Stimulated activated CD4-positive, alpha-beta T cell treated with anti-CD3 and anti-CD28 coated beads, TNF-alpha, amount 100 ng/mL, for 1 hour (primary cell): Measurements from ENCODE around the gene POLR3G.

Source experiments
- DNase-seq, 3 donors: peaks; one replicate each; pipeline ENCODE4 v3.0.0-alpha.2; 2020; ENCODE audit warnings: low read depth in 3 of 3, low spot score in 1 of 3

Gene POLR3G

DNA sequence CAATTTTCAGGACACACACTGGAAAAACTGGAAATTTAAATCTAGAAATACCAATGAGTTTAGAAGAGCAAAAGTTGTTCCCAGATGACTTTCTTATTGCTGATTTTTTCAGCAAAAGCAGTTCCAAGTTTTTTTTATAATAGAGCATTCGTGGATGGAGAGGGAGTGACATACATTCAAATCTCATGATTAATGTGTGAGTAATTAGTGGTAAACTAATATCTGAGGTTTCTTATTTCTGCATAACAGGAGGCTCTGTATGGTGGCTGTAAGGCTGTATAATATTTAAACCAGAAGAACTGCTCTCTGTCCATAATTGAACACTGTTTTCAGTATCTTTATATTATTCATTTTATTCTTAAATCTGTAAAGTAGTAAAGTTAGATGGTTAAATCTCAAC lies 28.9 kb downstream of the POLR3G start:
- no peak for DNase-seq

DNA sequence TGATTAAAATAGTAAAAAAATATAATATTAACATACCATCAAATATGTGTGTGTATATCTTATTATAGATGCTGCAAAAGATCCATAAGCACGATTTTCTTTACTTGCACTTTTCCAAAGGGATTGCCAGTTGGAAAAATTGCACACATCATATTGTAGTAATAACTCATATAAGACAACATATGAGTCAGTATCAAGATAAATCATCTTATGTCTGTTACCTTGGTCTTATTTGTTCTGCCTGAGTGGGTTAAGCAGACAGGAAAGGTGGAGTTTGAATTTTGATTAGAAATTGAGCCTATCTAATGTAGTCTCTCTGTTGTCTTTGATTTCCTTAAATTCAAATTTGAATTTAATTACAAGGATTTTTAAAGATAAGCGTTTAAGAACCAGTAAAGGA lies 30.1 kb downstream of the POLR3G start:
- no peak for DNase-seq

DNA sequence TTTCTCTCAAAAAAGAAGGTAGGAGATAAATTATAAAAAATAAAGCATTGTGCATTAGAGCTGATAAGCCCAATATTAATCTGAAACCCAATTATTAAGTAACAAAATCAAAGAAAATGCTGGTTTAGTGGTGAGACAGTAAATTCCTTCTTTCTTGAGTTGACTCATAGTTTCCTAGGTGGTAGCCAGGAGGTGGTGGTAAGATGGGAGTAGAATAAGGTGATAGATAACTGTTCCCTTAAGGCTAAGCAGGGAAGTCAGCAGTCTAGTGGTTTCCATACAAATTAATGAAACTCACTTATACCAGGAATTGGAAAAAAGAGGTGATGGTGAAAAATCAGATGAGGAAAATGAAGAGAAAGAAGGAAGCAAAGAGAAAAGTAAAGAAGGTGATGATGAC lies 31.6 kb downstream of the POLR3G start:
- no peak for DNase-seq

DNA sequence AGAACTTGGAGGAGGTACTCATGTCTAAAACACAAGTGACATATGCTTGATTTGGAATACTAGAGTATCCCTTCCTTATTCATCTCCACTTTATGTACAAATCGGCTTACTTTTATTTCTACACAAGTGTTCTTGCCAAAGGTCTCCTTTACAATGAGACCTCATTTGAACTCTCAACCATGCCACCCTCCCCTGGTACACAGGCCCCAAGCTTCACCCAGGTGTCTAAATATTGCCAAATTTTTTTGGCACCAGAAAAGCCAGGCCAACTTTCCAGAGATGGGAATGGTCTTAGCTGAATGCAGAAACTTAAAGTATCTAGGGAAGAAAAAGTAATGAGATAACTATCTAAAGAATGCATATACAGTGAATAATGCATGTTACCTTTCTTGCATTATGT lies 35.8 kb downstream of the POLR3G start:
- no peak for DNase-seq

DNA sequence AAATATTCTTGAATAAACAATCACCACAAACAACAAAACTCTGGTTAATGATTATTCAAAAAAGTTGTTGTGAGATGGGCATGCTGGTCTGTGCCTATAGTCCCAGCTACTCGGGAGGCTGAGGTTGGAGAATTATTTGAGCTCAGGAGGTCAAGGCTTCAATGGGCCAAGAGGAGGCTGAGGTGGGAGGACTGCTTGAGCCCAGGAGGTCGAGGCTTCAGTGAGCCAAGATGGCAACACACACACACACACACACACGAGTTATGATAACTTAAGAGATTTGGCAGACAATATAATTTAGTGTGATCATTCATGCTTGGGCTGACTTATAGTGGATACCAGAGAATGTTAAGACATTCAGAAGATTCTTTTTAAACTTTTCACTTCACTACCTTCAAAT lies 39.9 kb downstream of the POLR3G start:
- DNase-seq: no peak

DNA sequence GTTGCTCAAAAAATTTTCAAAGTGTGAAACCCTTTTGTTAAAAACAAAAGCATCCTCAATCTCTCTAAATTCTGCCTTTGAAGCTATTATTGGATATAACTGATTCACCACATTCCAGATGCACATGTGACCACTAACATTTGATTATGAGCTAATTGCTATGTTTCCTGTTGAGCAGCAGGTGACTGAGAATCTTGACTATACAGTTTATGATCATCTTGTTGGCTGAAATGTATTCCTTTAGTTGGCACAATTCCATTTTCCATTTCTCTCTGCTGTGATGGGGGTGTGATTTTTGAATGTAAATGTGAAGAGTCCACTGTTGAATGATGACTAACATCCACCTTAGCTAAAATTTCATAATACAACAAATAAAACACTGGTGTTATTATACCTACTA lies 44.0 kb downstream of the POLR3G start:
- DNase-seq: no peak

DNA sequence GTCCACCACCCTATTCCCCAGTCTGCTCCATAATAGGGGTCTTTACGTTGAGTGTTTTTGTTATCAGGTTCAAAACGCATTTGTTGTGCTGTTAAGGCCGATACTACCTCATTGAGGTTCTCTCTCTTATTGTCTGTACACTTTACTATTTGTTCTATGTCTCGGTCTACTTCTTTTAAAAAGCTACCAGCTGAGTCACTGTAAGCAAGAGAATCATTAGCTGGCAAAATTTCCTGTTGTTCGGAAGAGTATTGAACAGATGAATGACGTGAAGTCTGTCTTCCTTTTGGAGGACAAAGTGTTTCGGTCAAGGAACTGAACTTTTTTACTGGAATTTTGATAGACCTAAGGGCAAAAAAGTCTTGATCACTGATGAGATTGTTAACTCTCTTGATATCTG lies 44.4 kb downstream of the POLR3G start:
- no peak for DNase-seq

DNA sequence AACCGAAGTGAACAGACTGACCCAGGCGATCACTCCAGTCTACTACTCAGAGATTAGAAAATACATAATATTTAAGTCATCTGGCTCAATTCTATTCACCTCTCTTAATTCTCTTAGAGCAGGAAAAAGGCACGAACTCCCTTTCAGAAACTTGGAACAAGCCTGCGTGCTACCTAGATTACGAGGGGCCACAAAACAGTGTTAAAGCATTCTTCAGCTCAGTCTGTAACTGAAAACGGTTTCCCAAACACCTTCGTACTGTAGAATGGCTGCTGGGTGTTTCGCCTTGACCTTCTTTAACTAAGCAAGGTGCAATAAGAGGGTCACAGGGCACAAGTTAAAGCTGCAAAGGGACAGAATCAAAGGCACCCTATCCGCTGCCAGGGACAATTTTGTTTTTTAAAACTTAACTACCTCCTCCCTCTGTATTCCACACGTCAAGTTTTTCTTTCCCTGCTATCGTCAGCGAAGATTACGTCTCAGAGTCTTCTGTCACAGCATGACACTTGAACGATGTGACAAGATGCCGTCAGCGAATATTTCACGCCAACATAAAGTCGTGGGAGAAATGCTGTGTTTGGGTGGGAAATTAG lies 54.0 kb downstream of the POLR3G start:
- DNase-seq: peak in 1 of 3 donors; percentile 1

DNA sequence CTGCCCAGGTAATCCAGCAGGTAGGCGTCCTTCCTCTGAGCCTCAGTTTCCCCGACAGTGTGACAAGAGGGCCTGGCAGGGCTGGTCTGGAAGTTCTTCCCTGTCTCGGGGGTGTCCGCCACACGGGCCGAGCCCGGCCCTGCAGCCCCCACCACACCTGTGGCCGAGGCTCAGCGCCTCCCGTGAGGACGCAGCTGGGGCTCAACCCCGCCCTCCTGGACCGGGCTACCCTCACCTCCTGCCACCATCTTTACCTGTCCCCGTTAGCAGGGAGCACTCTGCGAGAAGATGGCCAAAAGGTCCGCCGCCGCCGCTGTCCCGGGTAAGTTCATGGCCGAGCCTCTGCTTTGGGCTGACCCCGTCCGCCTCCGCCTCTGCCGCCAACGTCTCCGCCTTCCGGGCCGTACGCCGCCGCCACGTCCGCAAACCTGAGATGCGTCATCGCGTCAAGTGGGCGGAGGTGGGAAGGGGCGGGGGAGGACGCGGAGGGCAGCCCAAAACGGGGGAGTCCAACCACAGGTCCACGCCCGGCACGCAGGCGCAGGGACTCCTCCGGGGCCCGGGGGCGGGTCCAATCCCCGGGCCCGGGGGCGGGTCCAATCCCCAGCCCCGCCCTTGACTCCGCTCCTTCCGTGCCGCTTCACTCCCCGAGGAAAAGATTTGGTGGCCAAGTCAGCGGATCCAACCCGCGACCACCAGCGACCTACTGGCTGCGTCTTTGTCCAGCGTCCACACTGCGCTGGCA lies 54.7 kb downstream of the POLR3G start, which contains the start of gene LYSMD3:
Gene LYSMD3 (minus strand): TSS at position 391 of the 745 bp plus-strand sequence. CDS start 4,295 bp downstream, outside the sequence.
- DNase-seq: peak; percentile 92 to 95 (median 94)

DNA sequence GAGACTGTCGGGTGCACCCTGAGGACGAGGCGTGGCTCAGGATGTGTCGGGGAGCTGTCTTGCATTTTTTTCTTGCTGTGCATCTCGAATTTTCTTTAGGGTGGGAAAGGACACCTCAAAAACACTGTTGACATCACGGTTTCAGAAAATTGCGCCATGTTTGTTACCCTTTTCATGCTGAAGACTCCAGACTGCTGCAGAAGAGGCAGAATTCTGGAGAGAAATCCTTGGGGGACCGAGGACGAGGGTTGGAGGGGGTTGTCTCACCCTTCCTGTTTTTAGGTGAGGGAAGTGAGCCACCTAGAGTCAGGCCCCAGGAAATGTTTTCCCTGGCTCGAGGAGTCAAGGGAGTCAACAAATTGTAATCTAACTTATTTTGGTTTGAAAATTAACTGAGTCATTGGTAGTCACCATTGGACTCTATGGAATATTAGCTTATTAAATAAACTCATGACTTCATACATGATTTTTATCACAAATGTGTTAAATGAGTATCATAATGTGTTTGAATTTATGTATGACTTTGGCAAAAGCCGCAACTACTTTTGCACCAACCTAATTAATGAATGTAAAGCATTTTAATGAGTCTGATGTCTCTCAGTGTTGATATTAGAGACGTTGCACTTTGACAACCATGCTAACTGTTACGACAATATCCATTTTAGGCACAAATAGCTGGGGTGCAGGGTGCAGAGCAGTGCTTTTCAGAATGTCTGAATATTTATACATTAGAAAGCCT lies 55.4 kb downstream of the POLR3G start:
- peak in 2 of 3 donors; percentile 11 to 18 for DNase-seq

DNA sequence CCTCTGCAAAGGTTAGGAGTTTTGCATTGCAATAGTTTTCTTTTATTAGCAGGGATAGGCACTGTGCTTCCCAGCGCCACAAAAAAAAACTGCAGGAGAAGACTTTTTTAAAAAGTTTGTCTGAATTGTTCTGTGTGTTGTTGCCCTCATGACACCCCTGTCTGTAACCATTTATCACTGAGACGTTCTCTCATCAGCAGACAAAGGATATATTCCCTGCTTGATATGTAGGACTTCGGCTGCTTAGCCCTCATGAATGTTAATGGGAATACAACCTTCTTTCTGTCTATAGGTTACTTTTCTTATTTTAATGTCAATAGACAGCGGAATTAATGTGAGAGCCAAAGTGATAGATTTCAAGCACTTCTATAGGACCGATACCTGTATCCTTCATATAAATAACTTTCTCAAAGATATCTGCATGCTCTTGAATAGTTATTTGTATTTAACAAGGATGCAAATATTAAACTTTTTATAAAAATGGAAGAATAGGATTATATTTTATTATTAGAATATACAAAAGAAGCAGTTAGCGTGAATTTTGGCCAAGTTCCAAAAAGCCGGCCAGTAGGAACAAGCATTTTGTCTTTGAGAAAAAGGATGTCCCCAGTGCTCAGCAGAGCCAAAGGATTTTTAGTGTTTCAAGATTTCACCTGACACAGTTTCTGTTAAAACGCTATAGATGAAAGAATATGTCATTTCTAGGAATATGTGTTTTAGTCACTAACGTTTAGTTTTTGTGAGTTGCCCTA lies 56.2 kb downstream of the POLR3G start:
- no peak for DNase-seq

DNA sequence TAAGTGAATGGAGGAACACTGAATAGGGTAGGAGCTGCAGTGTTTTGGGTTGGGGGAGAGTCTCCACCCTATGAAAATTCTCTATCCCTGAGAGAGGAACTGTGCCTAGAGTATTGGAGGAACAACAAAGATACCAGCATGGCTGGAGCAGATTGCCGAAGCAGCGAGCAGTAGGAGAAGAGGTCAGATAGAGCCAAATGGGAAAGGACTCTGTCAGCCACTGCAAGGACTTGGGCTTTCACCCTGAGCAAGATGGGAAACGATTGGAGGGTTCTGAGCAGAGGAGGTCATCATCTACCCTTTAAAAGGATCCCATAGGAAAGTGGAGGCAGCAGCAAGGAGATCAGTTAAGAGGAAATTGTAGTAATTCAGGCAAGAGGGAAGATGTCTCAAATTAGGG lies 59.1 kb downstream of the POLR3G start:
- no peak for DNase-seq

DNA sequence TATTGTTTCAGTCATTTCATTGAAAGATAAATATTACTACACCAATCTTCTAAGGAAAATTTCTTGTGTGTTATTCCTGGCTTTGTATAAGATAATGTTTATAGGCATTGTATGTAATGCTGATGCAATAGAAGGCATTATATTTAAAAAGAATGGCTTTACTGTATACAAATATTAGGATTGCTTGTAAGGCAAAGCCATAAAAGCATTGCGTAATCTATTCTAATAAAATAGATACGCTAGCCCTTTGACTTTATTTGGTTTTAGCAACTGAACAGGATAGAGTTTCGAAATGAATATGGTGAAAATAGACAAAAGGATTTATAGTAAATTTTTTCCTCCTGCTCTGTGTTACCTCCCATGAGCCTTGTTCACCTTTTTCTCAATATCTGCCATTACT lies 60.3 kb downstream of the POLR3G start:
- no peak for DNase-seq

DNA sequence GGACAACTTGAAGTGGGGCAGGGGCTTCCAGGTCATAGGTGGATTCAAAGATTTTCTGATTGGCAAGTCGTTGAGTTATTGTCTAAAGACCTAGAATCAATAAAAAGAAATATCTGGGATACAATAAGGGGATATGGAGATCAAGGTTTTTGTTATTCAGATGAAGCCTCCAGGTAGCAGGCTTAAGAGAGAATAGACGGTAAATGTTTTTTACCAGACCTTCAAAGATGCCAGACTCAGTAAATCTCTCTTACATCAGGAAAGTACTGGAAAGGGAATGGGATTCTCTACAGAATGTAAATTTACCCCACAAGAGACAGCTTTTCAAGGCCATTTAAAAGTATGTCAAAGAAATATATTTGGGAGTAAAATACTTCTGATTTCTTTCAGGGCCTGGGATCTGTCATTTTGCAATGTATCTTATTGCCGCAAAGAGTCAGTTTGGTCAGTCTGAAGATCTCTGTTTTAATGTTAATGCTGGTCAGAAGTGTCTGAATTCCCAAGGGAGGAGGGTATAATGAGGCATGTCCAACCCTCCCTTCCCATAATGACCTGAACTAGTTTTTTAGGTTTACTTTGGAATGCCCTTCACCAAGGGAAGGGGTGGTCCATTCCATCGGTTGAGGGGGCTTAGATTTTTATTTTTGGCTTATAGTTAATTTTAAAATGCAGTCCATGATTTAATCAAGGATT lies 68.3 kb downstream of the POLR3G start:
- no peak for DNase-seq

DNA sequence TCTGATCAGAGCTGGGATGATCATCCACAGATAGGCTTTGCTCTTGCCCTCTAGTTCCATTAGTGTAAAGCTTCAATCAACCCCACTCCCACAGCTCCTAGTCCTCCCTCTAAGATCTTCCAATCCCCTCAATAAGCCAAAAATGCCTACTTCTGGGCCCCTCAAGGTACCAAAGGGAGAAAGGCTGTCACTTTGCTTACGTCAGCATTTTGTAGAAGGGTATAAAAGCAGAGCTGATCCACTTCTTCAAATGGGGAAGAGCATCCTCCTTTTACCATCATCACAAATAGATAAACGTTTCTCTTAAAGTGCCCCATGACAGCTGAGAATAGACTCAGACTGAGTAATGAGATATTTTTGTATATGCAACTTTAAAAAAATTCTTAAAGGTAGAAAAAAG lies 70.8 kb downstream of the POLR3G start:
- no peak for DNase-seq

DNA sequence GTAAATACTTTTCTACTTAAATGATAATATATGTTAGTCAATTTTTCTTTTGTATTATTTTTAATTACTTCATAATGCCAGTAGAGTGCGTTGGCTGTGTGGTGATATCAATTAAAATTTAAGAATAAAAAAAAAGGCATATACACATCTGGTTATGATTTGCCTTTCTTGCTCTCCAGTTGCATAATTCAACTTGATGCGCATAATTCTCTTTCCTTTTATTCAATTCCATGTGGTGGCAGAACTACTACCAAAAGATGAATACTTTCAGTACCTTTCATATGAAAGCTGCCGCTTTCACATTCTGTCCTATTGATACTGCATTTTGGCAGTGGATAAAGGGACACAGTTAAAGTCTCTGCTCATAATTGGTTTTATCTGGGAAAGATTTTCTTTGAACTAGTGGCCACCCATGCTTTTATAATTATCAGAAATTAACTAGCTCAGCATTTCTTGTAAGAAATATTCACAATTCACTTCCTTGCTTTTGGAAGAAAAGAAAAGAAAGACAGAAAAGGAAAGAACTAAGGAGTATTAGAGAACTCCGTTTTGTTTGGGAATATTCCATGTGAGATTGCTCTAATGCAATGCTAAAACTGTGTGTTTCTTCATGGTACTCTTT lies 71.7 kb downstream of the POLR3G start:
- DNase-seq: no peak

DNA sequence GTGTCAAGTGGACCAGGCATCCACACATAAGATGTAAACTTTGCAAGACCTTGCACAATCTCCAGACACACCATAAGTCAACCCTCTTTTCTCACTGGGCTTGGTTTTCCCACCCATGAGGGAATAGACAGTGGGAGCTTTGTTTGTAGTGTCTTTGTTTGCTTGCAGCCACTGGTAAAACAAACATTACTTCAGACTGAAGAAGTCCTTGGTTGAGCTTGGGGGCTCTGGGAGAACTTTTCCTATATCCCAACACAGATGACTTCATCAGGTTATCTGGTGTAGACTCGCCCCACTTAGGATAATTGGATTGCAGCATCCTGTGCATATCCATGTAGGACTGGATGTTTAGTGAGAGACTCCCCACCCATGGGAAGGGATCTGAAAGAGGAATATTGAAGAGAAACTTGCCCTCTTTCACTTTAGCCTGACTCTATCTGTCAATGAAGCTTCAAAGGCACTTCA lies 72.4 kb downstream of the POLR3G start:
- DNase-seq: no peak

DNA sequence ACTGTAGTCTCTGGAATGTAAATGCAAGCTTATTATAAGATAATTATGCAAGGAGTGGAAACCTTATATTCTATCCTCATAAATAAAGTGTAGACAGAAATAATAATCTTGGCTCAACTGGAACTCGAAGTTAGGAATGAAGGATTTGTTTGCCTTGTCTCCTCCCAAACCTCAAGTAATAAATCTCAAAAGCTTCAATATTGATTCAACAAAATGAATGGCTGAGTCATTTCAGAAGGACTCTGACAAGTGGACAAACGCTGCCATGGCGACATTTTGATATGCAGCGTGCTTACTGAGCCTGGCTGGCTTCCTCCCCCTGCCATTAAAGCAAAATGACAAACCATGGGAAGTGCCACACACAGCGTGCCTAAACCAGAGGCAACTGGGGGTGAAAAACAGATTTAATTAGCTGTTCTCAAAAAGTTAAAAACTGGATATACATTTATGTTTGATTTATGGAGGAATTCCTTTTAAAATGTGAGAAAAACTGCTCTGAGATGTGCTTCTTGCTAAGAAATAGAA lies 73.5 kb downstream of the POLR3G start:
- no peak for DNase-seq

DNA sequence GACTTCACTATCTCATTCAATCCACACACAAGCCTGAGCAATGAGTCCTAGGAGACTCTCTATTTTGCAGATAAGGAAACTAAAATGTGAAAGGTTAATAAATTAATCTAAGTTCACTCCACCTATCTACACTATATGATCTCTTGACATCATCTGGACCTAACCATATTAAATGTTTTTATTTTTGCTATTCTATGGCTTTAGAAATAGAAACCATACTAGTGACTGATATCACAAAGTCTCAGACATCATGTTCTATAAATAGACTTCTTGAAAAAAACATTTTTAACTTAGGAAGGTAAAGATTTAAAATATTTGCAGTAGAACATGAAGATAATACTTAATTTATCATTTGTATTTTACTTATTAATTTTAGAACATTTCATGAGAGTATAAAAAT lies 74.6 kb downstream of the POLR3G start:
- DNase-seq: no peak

DNA sequence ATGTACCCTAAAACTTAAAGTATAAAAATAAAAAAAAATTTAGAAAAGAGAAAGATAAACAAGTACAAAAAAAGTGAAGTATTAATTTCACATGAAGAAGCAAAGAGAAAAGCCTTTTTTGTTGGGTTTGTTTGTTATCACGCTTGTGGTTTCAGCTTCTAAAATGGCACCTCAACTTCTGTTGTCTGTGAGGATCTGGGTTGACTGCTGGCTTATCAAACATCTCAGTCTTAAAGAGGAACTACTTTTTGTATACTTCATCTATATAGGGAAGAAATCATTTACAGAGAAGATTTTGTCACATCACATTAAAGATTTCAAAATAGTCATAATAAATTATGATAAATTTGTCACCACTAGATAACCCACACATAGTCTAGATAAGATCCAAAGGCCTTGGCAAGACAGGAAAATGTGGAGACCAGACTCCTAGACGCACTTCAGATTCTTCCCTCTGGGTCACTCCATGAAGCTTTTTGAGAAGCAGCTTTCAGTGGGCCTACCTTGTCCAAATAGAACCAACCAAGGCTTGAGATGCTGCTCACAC lies 75.1 kb downstream of the POLR3G start:
- no peak for DNase-seq
